Right hindlimb (tissue), 1 donor: ENCODE measurements around the gene FIGLA.

Experiments
- DNase-seq: peaks from one replicate; pipeline ENCODE4 v3.0.0-alpha.2; 2018

FIGLA gene

GRCh38 chr2:70790136-70790828, at the start of gene FIGLA:
Gene FIGLA, minus strand, starts transcription at chr2:70790643. Its CDS starts 5 bp downstream, at chr2:70790638.
- no peak for DNase-seq

DNA sequence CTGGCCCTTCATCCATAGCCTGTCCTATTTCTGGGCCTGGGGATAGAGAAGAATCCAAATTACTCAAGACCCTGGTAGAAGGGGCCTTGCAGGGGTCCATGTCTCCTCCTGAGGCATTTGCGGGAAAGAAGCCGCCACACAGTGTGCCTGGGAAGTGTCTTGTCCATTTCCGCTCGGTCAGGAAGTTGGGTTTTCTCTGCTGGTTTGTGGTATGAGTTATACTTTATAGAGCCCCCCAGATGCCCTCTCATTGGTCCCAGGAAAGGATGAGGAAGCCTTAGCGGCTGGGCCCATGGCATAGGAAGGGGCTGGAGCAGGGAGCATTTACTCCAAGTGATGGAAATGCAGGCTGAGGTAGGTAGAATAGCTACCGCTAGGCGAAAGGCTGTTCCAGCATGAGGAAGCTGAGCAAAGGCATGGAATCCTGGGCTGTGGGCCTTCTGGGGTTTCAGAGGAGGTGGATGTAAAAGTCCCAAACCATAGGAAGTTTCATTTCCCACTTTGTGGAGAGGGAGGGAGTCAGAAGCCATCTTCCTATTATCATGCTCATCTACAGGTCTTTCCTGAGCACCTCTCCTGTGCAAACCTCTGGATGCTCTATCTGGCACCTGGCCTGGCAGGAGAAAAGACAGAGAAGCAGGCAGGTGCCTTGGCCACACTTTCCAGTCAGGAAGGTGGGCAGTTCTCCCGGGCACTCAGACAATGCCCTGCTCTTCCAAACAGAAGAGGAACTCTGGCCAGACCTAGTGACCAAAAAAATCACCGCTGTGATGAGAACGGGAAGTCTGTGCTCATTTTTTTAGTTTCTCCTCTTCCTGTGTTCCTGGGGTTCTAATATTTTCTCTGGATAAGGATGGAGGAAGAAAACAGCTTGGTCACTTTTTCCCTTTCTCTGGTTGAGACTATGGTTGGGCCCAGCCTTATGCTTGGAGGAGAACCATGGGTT, 47.8 kb upstream of the FIGLA start:
- DNase-seq: no peak

- no peak for DNase-seq
Measured at GRCh38 chr2:70835643-70836042, 45.2 kb upstream of the FIGLA start, which contains the start of gene CD207. Gene CD207, minus strand, starts transcription at chr2:70835816. Its CDS starts 40 bp downstream, at chr2:70835776.

- no peak for DNase-seq
Measured at GRCh38 chr2:70834881-70835280, 44.4 kb upstream of the FIGLA start.

DNA sequence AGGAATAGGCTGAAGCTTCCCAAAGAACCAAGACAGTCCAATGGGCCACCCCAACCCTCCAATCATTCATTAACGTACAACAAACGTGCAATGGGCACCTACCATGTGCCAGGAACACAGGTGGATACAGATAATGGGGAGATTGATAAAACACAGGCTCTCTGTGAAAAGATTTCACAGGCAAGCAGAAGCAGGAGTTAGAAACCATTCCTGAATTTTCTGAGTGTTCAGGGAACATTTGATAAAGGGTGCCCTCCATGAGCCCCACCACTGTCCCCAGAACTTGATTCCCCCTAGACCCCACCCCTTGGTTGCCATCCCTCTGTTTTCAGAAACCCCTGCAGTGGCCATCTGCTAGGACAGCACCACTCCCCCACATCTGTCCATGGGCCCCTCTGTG, 43.7 kb upstream of the FIGLA start:
- no peak for DNase-seq

GRCh38 chr2:70833246-70833645, 42.8 kb upstream of the FIGLA start:
- no peak for DNase-seq

DNA sequence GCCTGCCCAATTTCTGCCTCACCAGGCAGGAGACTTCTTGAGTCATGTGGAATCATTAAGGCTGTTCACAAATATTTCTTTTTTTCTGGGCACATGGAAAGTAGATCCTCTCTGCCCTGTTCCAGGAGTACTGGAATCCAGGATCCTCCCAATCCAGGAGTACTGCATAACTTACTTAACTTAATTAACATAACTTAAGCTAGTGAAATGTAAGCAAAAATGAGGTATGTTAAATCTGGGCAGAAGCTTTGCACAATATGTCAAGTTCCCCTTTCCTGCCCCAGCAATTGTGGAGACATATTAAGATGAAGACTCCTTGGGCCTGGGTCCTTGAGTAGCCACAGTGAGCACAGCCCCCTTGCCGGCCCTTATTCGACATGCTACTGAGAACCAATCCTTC, 41.9 kb upstream of the FIGLA start:
- DNase-seq: no peak

GRCh38 chr2:70831861-70832260, 41.4 kb upstream of the FIGLA start:
- DNase-seq: no peak

GRCh38 chr2:70830366-70830765, 39.9 kb upstream of the FIGLA start:
- DNase-seq: peak; percentile 52

GRCh38 chr2:70829916-70830315, 39.5 kb upstream of the FIGLA start:
- no peak for DNase-seq

DNA sequence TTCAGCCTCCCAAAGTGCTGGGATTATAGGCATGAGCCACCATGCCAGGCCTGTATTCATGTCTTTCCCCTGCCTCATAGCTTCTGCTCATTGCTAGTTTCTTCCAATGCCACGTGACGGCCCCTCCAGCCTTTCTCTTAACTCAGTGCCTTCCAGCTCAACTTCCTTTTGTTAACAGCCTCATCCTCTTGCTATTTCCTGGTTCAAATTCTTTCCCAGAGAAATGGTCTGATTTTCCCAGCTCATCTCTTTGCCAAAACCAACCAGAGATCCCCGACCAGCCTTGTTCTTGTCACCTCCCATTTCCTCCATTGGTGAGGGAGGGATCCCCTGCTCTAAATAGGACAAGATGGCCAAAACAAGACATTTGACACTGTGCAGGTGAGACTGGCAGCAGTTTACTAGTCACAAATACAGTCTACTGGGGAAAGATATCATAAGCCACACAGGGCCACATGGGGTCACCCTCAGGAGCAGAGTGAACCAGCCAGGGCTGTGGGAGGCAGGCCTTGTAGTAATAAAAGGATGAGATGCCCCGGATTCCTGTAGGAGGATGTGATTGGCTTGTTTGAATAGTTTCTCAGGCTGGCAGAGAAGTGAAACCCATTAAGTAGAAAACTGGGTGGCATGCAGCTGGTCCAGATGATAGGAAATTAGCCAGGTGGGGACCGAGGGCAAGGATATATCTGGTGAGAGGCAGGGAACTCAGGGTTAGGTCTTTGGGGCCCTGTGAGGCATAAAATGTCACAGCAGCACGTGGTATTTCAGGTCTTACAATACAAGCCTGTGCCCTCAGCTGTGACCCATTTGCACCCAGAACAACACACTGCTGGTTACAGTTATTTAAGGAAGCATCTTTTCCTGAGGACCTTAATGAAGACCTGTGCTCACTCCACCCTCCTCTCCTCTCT, 38.7 kb upstream of the FIGLA start:
- no peak for DNase-seq

DNA sequence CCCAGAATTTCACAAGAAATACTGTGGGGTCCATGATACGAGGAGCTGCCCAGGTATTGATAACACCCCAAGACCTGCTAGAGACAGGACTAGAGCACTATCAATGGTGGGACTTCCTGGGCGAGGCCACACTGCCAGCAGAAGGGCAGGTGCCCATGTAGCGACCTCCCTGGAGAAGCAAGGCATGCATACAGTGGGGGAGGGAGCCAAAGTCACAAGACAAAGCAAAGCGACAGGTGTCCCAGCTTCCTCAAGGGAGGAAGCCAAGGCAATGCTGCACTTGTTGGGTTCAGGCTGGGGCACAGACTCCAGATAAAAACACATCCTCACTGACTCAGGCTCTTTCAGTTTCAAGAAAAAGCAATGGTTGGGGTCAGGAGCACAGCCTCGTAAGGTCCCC, 37.7 kb upstream of the FIGLA start:
- DNase-seq: no peak

GRCh38 chr2:70827388-70827787, 36.9 kb upstream of the FIGLA start:
- no peak for DNase-seq

DNA sequence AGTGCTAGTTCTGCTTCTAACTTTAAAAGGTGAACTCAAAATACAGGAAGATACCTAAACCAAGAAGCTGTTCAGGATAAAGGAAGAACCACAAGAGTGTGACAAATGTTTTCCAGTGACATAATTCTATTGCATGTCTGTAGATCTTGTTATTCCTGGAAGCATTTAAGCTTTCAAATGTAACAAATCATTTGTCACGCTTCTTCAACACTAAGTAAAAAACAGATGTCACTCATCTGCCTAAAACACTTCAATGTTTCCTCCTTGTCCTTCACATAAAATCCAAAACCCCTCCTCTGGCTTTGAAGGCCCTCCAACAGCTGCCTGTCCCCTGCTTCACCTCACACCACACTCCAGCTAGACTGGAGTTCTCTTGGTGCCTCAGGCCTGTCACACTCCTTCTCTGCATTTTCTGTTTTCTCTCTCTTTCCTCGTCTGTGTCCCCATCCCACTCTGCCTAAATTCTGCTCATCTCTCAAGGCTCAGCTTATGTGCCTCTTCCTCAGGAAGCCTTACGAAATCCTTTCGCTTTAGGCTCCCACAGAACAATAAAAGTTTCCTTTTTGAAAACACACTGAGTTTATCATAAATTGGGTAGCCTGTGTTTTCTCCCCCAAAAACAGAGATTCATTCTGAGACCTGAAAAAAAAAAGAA, 36.4 kb upstream of the FIGLA start:
- DNase-seq: no peak

DNA sequence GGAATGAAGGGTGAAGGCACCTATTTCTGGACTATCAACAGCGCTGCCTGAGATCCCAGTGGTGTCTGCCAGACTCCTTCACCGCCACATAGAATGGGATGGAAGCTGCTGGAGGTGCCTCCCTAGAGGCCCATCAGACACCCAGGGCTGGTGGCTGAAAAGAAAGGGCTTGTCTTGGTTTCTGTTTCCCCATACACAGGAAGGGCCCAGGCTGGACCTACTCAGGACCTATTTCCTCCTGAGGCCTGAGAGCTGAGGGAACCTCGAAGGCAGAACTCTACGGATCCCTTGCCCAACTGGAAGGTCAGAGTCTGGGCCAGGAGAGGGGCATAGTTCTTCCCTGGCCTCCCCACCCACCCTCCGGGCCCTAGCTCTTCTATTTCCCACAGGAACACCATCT, 32.8 kb upstream of the FIGLA start:
- no peak for DNase-seq

GRCh38 chr2:70822843-70823242, 32.4 kb upstream of the FIGLA start:
- DNase-seq: no peak

- no peak for DNase-seq
Measured at GRCh38 chr2:70820499-70820898, 30.1 kb upstream of the FIGLA start, which contains the start of gene CLEC4F. Gene CLEC4F, minus strand, starts transcription at chr2:70820599. Its CDS starts 76 bp downstream, at chr2:70820523.

GRCh38 chr2:70817284-70817954, 27.0 kb upstream of the FIGLA start:
- no peak for DNase-seq

GRCh38 chr2:70816726-70817125, 26.3 kb upstream of the FIGLA start:
- peak; percentile 33 for DNase-seq

DNA sequence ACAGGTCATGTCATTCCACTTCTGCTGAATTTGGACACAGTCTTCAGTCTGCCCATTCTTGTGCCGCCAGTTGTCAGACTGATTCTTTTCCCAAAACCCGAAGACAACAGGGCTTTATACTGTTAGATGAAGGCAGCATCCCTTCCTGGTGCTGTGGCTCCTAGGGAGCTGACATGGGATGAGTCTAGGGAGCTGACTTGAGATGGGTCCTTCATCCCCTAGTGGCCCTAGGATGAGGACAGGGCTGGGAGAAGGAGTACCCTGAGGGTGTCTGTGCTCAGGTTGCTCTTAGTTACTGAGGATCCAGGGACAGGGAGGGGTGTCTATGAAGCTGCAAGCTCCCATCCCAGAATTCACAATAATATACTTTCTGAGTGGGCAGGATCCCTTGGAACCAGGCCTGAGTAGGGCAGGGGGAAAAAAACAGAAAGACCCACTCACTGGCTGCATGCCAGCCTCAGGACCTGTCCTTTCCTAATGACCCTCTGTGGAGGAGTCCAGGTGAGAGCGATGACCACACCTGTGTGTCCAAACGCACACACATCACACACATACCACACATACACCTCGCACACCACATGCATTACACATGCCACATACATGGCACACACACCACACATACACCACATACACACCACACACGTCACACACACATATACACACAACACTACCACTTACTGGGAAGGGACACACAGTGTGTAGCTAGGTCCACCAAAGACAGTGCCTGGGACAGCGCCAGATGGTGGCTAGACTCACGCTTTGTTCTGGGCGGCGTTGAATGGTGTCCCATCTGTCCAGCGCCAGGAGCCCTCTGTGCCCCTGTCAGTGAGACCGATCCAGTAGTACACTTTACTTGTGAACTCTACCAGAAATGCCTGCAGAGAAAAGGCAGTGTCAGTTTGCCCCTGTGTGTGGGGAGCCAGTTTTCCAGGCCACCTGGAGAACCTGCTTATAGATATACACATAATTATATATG, 18.8 kb upstream of the FIGLA start:
- DNase-seq: no peak

DNA sequence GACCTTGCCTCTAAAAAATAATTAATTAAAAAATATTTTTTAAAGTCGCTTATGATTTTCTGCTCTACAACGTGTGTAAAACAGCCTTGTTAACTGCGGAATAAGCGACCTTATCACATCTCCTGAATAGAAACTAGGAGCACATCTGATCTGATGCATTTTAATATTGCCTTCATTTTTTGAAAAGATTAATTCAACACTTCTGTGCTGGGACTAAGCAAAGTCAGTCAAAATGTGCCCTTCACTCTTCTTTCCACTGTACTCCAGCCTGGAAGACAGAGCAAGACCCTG, 17.3 kb upstream of the FIGLA start:
- DNase-seq: no peak
